K562 (cell line): Measurements from ENCODE around the gene NUP153. TPM values are rescaled to one million over a fixed set of nuclear protein-coding genes. Genes with fewer than 3 reads are reported as not detected.
A peak's percentile ranks its signal among the peaks of the same experiment; 100 is the strongest.

Experiments
- ATAC-seq: fragments of 200-7000 bp; cut with Tn5 transposase; 3 replicates; pipeline ENCODE4 v1.9.1; 2020; ENCODE audit warnings: moderate library complexity
- BruUV-seq: library from RNA; stranded (reverse); fragments of 400-500 nt; replicated peaks from 2 replicates; lab custom pipeline; 2021; lab: Mats Ljungman, UMichigan
- CTCF ChIA-PET: fragments of 300-600 bp; formaldehyde crosslinking; extraction: SDS; loops from one replicate; lab custom pipeline; 2021; ENCODE audit warnings: low intra/inter-chr PET ratio; lab: Yijun Ruan, JAX
- POLR2A ChIA-PET: fragments of 300-600, 350-650 bp; sonication (Branson Sonifier 250); formaldehyde crosslinking; extraction: SDS; loops from one replicate; lab custom pipeline; 2021; ENCODE audit warnings: antibody characterized with exemption, inconsistent platforms; lab: Yijun Ruan, JAX
- DNase-seq, 4 experiments: peaks; one replicate each; pipeline versions ENCODE4 v3.0.0 to v3.0.0-alpha.2; 2011 to 2018; ENCODE audit warnings: low spot score in 3 of 4, mixed read lengths in 3 of 4; ENCODE audit errors: extremely low read depth in 1 of 4
- FAIRE-seq: peaks from 2 replicates; lab custom pipeline; 2011; peaks lifted over from hg19 to GRCh38; lab: Jason Lieb, UNC
- H2AFZ ChIP-seq: 2 replicates; pipeline ENCODE4 v1.6.0; 2011; ENCODE audit warnings: low read depth, low read length, control low read depth, inconsistent platforms
- H3K27ac ChIP-seq: fragments of 200-600 bp; 3 replicates; pipeline ENCODE4 v1.8.0; 2011; ENCODE audit warnings: low read depth, mild to moderate bottlenecking, control low read depth, inconsistent platforms, low read length, moderate library complexity, mixed read lengths; ENCODE audit errors: extremely low read depth
- H3K27me3 ChIP-seq, 2 experiments: fragments of 300-600 bp in 1 of 2; 2 replicates in 1 of 2; 3 replicates in 1 of 2; pipeline versions ENCODE4 v1.6.0 to v1.8.0; 2011; ENCODE audit warnings: inconsistent platforms in 2 of 2, low read length in 2 of 2, mild to moderate bottlenecking in 1 of 2, mixed read lengths in 1 of 2, moderate library complexity in 1 of 2; ENCODE audit not compliant: control insufficient read depth in 2 of 2, insufficient read depth in 2 of 2
- H3K36me3 ChIP-seq: fragments of 300-600 bp; 3 replicates; pipeline ENCODE4 v1.8.0; 2011; ENCODE audit warnings: mild to moderate bottlenecking, low read length, inconsistent platforms; ENCODE audit not compliant: control insufficient read depth, insufficient read depth
- H3K4me1 ChIP-seq, 2 experiments: fragments of 200-600 bp in 1 of 2; replicated peaks in 1 of 2; 2 replicates in 1 of 2; 3 replicates in 1 of 2; pipeline versions ENCODE4 v1.5.1 to v1.8.0; 2011; ENCODE audit warnings: inconsistent platforms in 2 of 2, low read length in 2 of 2, mild to moderate bottlenecking in 1 of 2, mixed read lengths in 1 of 2, moderate library complexity in 1 of 2; ENCODE audit not compliant: control insufficient read depth in 2 of 2, insufficient read depth in 2 of 2
- H3K4me2 ChIP-seq: 2 replicates; pipeline ENCODE4 v1.6.1; 2011; ENCODE audit warnings: low read length, control low read depth, inconsistent platforms, mixed read lengths; ENCODE audit not compliant: insufficient read depth
- H3K4me3 ChIP-seq: fragments of 200-600 bp; sonication (generic), shearing (Covaris generic); 2 replicates; pipeline ENCODE4 v1.5.1; 2016; ENCODE audit warnings: control low read depth, inconsistent platforms
- H3K79me2 ChIP-seq: fragments of 200-600 bp; 3 replicates; pipeline ENCODE4 v1.8.0; 2011; ENCODE audit warnings: low read length, inconsistent platforms; ENCODE audit not compliant: control insufficient read depth, insufficient read depth
- H3K9ac ChIP-seq, 2 experiments: 2 replicates each; pipeline versions ENCODE4 v1.6.0 to v1.6.1; 2011; ENCODE audit warnings: low read depth in 2 of 2, low read length in 2 of 2, control low read depth in 1 of 2, inconsistent platforms in 1 of 2, mild to moderate bottlenecking in 1 of 2, mixed read lengths in 1 of 2; ENCODE audit not compliant: insufficient read depth in 1 of 2
- H3K9me1 ChIP-seq: one replicate; pipeline ENCODE4 v1.6.0; 2011; ENCODE audit warnings: inconsistent platforms, mild to moderate bottlenecking, low read length, moderate library complexity; ENCODE audit not compliant: control insufficient read depth, insufficient read depth
- H3K9me3 ChIP-seq: replicated peaks from 2 replicates; pipeline ENCODE4 v1.5.1; 2011; ENCODE audit warnings: low read depth, low read length, inconsistent platforms; ENCODE audit not compliant: control insufficient read depth, insufficient read depth
- H4K20me1 ChIP-seq: replicated peaks from 2 replicates; pipeline ENCODE4 v1.6.1; 2011; ENCODE audit warnings: low read length, inconsistent platforms, mixed read lengths; ENCODE audit not compliant: control insufficient read depth, insufficient read depth
- HMGXB4 ChIP-seq: sonication (generic); formaldehyde crosslinking; IDR thresholded peaks from 2 replicates; pipeline ENCODE4 v1.8.1; 2023; ENCODE audit warnings: mild to moderate bottlenecking, missing genetic modification reagents
- LARP7 ChIP-seq: fragments of 450-650 bp; IDR thresholded peaks from 2 replicates; pipeline ENCODE4 v1.6.1; 2016
- RBFOX2 ChIP-seq: fragments of 200-400 bp; formaldehyde crosslinking; IDR thresholded peaks from 2 replicates; pipeline ENCODE4 v1.6.1; 2017; ENCODE audit warnings: low read depth, mild to moderate bottlenecking, low read length, moderate library complexity
- YBX1 ChIP-seq: fragments of 450-650 bp; IDR thresholded peaks from 2 replicates; pipeline ENCODE4 v1.7.1; 2016; ENCODE audit warnings: mild to moderate bottlenecking
- ZC3H8 ChIP-seq: fragments of 450-650 bp; IDR thresholded peaks from 2 replicates; pipeline ENCODE4 v1.6.1; 2017
- ZNF280B ChIP-seq: fragments of 250-450 bp; sonication (Bioruptor Pico); IDR thresholded peaks from 2 replicates; pipeline ENCODE4 v1.5.1; 2021; ENCODE audit warnings: mild to moderate bottlenecking
- WGBS: fragments of 100-300 bp; shearing (Covaris generic); methylation state at CpG from one replicate; pipeline ENCODE4 v1.1.6; 2016; ENCODE audit warnings: low coverage, mixed read lengths; ENCODE audit not compliant: insufficient coverage; ENCODE audit errors: missing lambda C conversion rate; 5-methylcytosine and 5-hydroxymethylcytosine counted together
- in situ Hi-C: fragments of 300-500 bp; cut with MboI; formaldehyde crosslinking; loops from 4 replicates; pipeline ENCODE4 v1.15.0; 2018; ENCODE audit warnings: inconsistent platforms, mixed read lengths
- intact Hi-C: fragments of 100-400 bp; cut with micrococcal nuclease; formaldehyde crosslinking; loops from 2 replicates; pipeline ENCODE4 v1.14.2; 2022
- polyA plus RNA-seq, 8 experiments: library from polyadenylated mRNA; depleted of rRNA in 4 of 8; stranded (reverse) in 5 of 8; unstranded in 3 of 8; fragments of >200 nt; fragmentation: Nextera tagmentation in 2 of 8; fragmentation: Illumina TruSeq in 1 of 8; extraction: Ambion mirVana in 2 of 8; extraction: Trizol in 1 of 8; gene quantifications; 2 replicates each; pipeline versions ENCODE4 v1.2.1 to v1.2.3, GENCODE V29; 2011 to 2014; ENCODE audit warnings: inconsistent platforms in 1 of 8, missing spikeins in 1 of 8
- total RNA-seq, 7 experiments: library from RNA; depleted of rRNA in 6 of 7; stranded (reverse); fragments of >200 nt in 6 of 7; fragmentation: Illumina TruSeq in 2 of 7; extraction: Trizol in 2 of 7; gene quantifications; 2 replicates each; pipeline versions ENCODE4 v1.2.1 to v1.2.3, GENCODE V29; 2011 to 2021; ENCODE audit warnings: low replicate concordance in 1 of 7

The NUP153 gene
- total and polyA plus RNA-seq, 9 of the 15 experiments (the other 6 are each of a cell fraction or from before 2014, with no cell fraction given): 21.9 to 110 (median 84.8) TPM

- Histone ChIP-seq H3K27me3 (no peaks in the 10 kb centered on the region), H3K9me1 (no peaks in the 10 kb centered on the region), H3K9ac (no peak overlapping the region)
- intact Hi-C loops: no loop called here
- TF ChIP-seq HMGXB4 (CRISPR knock-in tag) (no peak), LARP7 (no peak), YBX1 (no peak), ZNF280B (CRISPR knock-in tag) (no peak), RBFOX2 (no peak), ZC3H8 (no peak)
- TF ChIP-seq, all 486 proteins: peak for 0
- no peak overlapping the region for H2AFZ ChIP-seq
- no peak for DNase-seq
- ChIA-PET CTCF (no interaction called here), POLR2A (interaction anchor here (0.9 to 1.0 kb wide), 2 partner anchors 19 to 28 kb away, joined by 3 read pairs; no protein-coding TSS in a partner anchor)
- no TSS peak for BruUV-seq
- H3K4me3 ChIP-seq: no peak overlapping the region
- H3K9me3 ChIP-seq: no peaks in the 10 kb centered on the region
- 96% methylated on average over 4 of the region's 4 CpGs for WGBS
- H3K4me1 ChIP-seq: no peaks in the 10 kb centered on the region
- in situ Hi-C loops: no loop called here
- H3K36me3 ChIP-seq: peaks cover 92% of the 10 kb centered on the region
- H3K79me2 ChIP-seq: peaks cover 84% of the 10 kb centered on the region
- FAIRE-seq: peak; percentile 48
- no peak overlapping the region for H3K27ac ChIP-seq
- H3K4me2 ChIP-seq: no peak overlapping the region
- H4K20me1 ChIP-seq: peaks cover 9% of the 10 kb centered on the region; the same call in 1 of the 2 replicates
- no peak for ATAC-seq
Observed at GRCh38 chr6:17673543-17674254, 33.0 kb downstream of the NUP153 start.
